HG02884 (cell line): Measurements from ENCODE around the gene DNM1L.

Experiments used
- ATAC-seq: cut with Tn5 transposase; IDR thresholded peaks from one replicate; pipeline ENCODE4 v1.9.1; 2021; ENCODE audit warnings: mild to moderate bottlenecking, moderate library complexity; ENCODE audit not compliant: unreplicated experiment

The DNM1L gene

GRCh38 chr12:32755654-32756475, 76.8 kb downstream of the DNM1L start, which contains the start of gene YARS2:
YARS2 (minus strand) TSS chr12:32755897; CDS start chr12:32755874, 23 bp downstream.
- ATAC-seq = peak; percentile 90

DNA sequence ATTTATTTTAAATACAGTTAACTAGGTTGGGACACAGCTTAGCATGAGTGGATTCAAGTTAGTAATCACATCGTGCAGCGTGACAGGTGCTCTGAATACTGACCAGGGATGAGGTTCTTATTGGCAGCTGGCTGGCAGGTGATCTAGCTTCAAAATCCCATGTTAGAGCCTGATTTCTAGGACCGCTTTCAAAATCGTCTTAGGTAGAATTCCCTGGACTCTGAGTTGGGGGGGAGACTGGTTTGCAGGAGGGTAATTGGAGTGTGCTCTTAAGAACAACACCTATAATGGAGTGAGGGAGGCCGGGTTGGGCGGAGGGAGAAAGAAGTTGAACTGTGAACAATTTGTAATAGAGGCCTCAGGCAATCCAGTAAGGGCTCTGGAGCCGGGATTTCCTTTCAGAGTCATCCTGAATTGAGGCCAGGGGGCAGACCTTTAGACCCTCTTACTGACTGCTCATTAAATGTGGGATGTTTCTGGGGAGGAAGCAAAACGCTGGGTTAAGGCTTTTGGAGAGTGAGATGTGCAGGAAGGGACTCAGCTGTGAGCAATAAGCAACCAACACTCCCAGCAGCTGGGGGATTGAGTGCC, 77.5 kb downstream of the DNM1L start:
- no peak for ATAC-seq

DNA sequence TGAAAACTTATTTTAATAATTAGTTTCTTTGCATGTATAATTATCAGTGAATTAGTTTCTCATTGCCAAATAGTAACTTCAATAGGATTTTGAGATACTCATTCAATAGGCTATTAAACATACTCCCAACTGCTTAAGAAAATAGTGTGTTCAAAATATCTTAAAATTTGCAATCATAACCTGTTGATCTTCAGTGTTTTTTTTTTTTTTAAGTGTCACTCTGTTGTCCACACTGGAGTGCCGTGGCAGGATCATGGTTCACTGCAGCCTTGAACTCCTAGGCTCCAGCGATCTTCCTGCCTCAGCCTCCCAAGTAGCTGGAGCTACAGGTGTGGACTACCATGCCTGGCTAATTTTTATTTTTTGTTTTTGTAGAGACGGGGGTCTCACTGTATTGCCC, 78.1 kb downstream of the DNM1L start:
- no peak for ATAC-seq

DNA sequence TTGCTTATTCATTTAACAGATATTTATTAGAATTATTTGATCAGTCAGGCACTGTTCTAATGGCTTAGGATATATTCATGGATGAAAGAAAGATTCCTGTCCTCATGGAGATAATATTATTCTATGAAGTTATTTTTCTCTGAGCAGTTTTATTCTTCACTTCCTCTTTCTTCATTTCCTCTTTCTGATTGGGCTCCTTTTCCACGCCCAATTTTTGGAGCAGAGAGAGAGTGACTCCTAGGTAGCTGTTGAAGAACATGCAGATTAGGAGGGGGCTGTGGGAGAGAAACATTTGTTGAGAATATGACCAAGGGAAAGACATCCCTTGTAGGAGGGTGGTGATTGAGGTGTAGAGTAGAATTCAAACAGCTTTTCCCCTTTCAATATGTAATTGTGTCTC, 82.6 kb downstream of the DNM1L start:
- ATAC-seq = peak; percentile 68

DNA sequence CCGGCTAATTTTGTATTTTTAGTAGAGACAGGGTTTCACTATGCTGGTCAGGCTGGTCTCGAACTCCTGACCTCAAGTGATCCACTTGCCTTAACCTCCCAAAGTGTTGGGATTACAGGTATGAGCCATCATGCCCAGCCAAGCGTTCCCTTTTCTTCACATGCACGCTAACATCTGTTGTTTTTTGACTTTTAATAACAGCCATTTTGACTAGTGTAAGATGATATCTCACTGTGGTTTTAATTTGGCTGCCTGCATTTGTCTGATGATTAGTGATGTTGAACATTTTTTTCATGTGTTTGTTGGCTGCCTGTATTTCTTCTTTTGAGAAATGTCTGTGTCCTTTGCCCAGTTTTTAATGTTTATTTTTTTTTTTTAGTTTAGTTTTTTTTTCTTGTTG, 86.8 kb downstream of the DNM1L start:
- ATAC-seq = no peak

- no peak for ATAC-seq
Observed at GRCh38 chr12:32768518-32768917, 89.4 kb downstream of the DNM1L start.

DNA sequence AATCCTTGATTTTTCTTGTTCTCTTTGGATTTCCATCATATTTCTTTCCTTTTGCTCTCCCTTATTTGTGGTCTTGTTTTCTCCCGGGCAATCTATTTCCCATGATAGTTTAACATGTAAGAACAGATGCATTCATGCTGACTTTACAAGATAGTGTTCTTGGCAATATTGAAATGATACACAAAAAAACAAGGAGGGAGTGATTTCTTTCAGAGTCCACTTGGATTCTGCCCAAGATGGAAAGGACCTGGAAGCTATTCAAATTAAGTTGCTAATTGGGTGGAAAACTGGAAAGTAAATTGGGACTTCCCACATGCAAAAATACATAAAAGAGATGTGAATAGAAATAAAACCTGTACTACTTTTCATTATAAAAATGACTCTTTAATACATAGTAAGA, 91.0 kb downstream of the DNM1L start:
- no peak for ATAC-seq

DNA sequence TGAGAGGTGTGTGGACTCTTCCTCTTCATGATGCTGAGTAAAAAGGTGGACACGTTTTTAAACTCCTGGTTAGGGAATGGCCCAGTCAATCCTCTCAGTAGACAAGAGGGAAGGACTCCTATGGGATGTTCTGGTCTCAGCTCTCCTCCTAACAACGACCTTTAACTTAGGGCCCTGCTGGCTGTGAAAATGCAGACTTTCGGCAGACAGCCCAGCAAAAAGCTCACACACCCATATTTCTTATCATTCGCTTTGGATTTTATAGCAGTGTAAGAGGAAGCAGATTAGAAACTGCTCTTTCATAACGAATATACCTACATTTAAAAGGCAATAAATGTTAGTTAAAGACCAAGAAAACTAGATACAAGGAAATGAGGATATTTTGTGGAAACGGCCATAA, 94.6 kb downstream of the DNM1L start:
- no peak for ATAC-seq

DNA sequence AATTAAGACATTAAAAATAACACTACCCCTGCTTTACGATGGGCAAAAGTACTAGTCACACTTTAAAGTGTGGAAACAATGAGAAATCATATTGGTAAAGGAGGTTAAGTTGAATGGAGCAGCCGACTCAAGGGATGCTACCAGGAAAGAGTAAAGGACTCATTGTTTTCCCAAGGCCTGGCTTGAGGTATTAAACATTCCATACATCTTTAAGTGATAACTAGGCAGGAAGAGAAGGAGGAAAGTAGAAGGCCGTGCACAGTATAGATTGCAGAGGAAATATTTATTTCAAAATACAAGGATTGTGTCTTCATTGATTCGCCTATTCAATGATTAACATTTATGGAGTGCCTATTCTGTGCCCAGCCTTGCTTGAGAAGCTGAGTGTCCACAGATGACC, 97.2 kb downstream of the DNM1L start:
- ATAC-seq = no peak

GRCh38 chr12:32777159-32777558, 98.1 kb downstream of the DNM1L start:
- ATAC-seq = peak; percentile 80

DNA sequence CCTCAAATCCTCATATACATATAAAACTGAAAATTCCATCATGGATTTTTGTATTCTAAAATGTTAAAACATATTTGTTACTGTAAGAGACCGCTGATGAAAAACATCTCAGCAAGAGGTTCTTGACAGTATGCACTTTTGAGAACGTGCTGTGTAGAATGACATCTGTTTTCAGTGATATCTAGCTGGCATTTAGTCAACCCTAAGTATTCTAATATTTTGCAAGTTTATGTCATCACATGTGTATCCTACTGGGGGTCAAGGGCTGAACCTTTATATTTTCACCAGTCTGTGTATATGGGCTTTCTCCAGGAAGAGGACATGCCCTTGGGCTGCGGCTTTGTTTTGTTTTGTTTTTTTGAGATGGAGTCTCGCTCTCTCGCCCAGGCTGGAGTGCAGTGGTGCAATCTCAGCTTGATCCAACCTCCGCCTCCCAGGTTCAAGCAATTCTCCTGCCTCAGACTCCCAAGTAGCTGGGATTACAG, 98.6 kb downstream of the DNM1L start:
- no peak for ATAC-seq

- ATAC-seq = no peak
Observed at GRCh38 chr12:32780071-32780470, 101.0 kb downstream of the DNM1L start.

GRCh38 chr12:32783029-32783428, 103.9 kb downstream of the DNM1L start:
- ATAC-seq = no peak

DNA sequence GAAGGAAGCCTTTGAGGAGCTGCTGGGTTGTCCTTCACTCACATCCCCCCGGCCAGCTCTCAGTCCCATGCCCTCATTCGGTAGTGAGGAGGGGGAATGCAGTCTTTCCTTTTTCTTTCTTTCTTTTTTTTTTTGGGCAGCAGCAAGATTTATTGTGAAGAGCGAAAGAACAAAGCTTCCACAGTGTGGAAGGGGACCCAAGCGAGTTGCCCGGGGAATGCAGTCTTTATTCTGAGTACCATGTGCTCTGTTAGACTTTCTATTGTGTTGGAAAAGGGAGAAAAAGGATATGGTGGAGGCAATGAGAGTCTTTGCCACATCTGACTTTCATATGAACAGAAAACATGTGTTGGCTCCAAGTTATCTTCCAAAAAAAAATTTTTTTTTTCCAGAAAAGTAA, 106.5 kb downstream of the DNM1L start:
- ATAC-seq = no peak

DNA sequence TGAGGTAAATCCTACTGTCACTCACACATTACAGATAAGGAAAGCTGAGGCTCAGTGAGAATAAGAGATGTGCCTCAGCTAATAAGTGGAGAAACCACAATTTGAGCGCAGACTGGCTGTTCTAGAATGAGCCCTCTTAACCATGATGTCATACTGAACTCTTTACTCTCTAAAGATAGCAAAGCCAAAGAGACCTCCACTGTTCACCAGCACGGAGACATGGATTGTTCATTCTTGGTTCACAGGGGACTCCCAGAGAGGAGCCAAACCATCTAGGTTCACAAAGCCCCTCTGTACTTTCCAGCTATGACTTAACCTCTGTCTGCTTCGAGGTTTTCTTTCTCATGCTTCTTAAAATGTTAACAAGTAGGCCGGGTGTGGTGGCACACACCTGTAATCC, 109.3 kb downstream of the DNM1L start:
- no peak for ATAC-seq

GRCh38 chr12:32789446-32789845, 110.3 kb downstream of the DNM1L start:
- ATAC-seq = no peak

GRCh38 chr12:32789916-32790315, 110.8 kb downstream of the DNM1L start:
- no peak for ATAC-seq

- no peak for ATAC-seq
Observed at GRCh38 chr12:32794281-32794680, 115.2 kb downstream of the DNM1L start.
